Fibroblast of lung (primary cell): ENCODE data around the gene FBXO41.

Experiments used
- EZH2 ChIP-seq: IDR thresholded peaks from 2 replicates; pipeline ENCODE4 v1.5.1; 2012; ENCODE audit warnings: low read length, control low read depth, mild to moderate bottlenecking; ENCODE audit errors: missing control alignments
- TF ChIP-seq, protein P1 (sequence below), 2 donors: IDR thresholded peaks in 1 of 2; conservative IDR thresholded peaks in 1 of 2; 1 replicate in 1 of 2; 2 replicates in 1 of 2; pipeline ENCODE4 v1.5.1; 2011 to 2012; ENCODE audit warnings: low read length in 2 of 2, control low read depth in 1 of 2, inconsistent platforms in 1 of 2, low read depth in 1 of 2, mild to moderate bottlenecking in 1 of 2

- TF ChIP-seq, protein P1, sequence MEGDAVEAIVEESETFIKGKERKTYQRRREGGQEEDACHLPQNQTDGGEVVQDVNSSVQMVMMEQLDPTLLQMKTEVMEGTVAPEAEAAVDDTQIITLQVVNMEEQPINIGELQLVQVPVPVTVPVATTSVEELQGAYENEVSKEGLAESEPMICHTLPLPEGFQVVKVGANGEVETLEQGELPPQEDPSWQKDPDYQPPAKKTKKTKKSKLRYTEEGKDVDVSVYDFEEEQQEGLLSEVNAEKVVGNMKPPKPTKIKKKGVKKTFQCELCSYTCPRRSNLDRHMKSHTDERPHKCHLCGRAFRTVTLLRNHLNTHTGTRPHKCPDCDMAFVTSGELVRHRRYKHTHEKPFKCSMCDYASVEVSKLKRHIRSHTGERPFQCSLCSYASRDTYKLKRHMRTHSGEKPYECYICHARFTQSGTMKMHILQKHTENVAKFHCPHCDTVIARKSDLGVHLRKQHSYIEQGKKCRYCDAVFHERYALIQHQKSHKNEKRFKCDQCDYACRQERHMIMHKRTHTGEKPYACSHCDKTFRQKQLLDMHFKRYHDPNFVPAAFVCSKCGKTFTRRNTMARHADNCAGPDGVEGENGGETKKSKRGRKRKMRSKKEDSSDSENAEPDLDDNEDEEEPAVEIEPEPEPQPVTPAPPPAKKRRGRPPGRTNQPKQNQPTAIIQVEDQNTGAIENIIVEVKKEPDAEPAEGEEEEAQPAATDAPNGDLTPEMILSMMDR (conservative IDR thresholded peaks at IDR 0.05 in 1 of 2, IDR thresholded peaks at IDR 0.05 in 1 of 2; ENCODE audit: low read depth in 1 of 2, low read length in 2 of 2), result no peak
- no peak for TF ChIP-seq EZH2
Observed at GRCh38 chr2:73259276-73259675, 25.0 kb downstream of the FBXO41 start.
